HUDEP-2 (cell line): ENCODE data around the gene SNX6.
"Not testable (repeated sequence)": the region's sequence is repeated elsewhere in the genome, so short reads cannot be mapped to it uniquely, and the experiment has no call there.

Experiments used
- DNase-seq, 76 experiments: peaks; one replicate each; lab custom pipeline; 2025; ENCODE audit not compliant: unreplicated experiment in 76 of 76; lab: John Stamatoyannopoulos, UW

The SNX6 gene

GRCh38 chr14:34629657-34630529 lies at the start of gene SNX6:
Gene SNX6 (minus strand): TSS chr14:34630148. CDS start chr14:34630116, 32 bp downstream.
- peak in 67 of 76 experiments; percentile 5 to 78 (median 55) for DNase-seq

GRCh38 chr14:34678735-34679134 lies 48.8 kb upstream of the SNX6 start:
- DNase-seq = no peak

- no peak for DNase-seq
These were observed 48.4 kb upstream of the SNX6 start for GRCh38 chr14:34678306-34678705.

- no peak for DNase-seq
These were observed 46.7 kb upstream of the SNX6 start for GRCh38 chr14:34676516-34677211.

- no peak for DNase-seq
These were observed 43.8 kb upstream of the SNX6 start for GRCh38 chr14:34673702-34674101.

- DNase-seq = no peak
These were observed 41.8 kb upstream of the SNX6 start for GRCh38 chr14:34671716-34672115.

GRCh38 chr14:34668111-34668510 lies 38.2 kb upstream of the SNX6 start:
- DNase-seq = no peak

- no peak for DNase-seq
These were observed 37.1 kb upstream of the SNX6 start for GRCh38 chr14:34667007-34667406.

GRCh38 chr14:34665785-34666435 lies 36.0 kb upstream of the SNX6 start:
- no peak for DNase-seq

- DNase-seq = no peak
These were observed 32.7 kb upstream of the SNX6 start for GRCh38 chr14:34662561-34663088.

- DNase-seq = no peak
These were observed 30.8 kb upstream of the SNX6 start for GRCh38 chr14:34660796-34661195.

GRCh38 chr14:34655959-34656358 lies 26.0 kb upstream of the SNX6 start:
- peak in 3 of 76 experiments; percentile 10 to 31 (median 13) for DNase-seq

GRCh38 chr14:34653073-34653472 lies 23.1 kb upstream of the SNX6 start:
- DNase-seq = peak in 62 of 76 experiments; percentile 5 to 85 (median 44)

- DNase-seq = not testable (repeated sequence)
These were observed 22.4 kb upstream of the SNX6 start for GRCh38 chr14:34652348-34652747.

GRCh38 chr14:34650786-34651584 lies 21.0 kb upstream of the SNX6 start:
- no peak for DNase-seq

GRCh38 chr14:34650006-34650405 lies 20.1 kb upstream of the SNX6 start:
- not testable (repeated sequence) for DNase-seq

- no peak for DNase-seq
These were observed 19.4 kb upstream of the SNX6 start for GRCh38 chr14:34649344-34649743.

GRCh38 chr14:34646570-34647255 lies 16.8 kb upstream of the SNX6 start:
- DNase-seq = peak in 1 of 76 experiments; percentile 0

- no peak for DNase-seq
These were observed 13.4 kb upstream of the SNX6 start for GRCh38 chr14:34643361-34643760.

GRCh38 chr14:34642595-34642994 lies 12.6 kb upstream of the SNX6 start:
- no peak for DNase-seq
